Mammary epithelial cell (primary cell): ENCODE results near the gene PFKFB4.

Experiments
- CTCF ChIP-seq, 2 donors: IDR thresholded peaks in 1 of 2; conservative IDR thresholded peaks in 1 of 2; 2 replicates each; pipeline ENCODE4 v1.5.1; 2011 to 2012; ENCODE audit warnings: inconsistent platforms in 2 of 2, low read length in 2 of 2, mild to moderate bottlenecking in 2 of 2, control low read depth in 1 of 2, low read depth in 1 of 2; ENCODE audit not compliant: insufficient read depth in 1 of 2; ENCODE audit errors: extremely low read depth in 1 of 2
- EZH2 ChIP-seq: IDR thresholded peaks from 2 replicates; pipeline ENCODE4 v1.6.1; 2012; ENCODE audit warnings: low read length, inconsistent platforms, borderline replicate concordance

GRCh38 chr3:48555949-48556795 is 431 bp downstream of the PFKFB4 start:
- no peak for TF ChIP-seq EZH2
- no peak for TF ChIP-seq CTCF (conservative IDR thresholded peaks at IDR 0.05 in 1 of 2, IDR thresholded peaks at IDR 0.05 in 1 of 2; ENCODE audit: extremely low read depth in 1 of 2, insufficient read depth in 1 of 2, low read depth in 1 of 2, low read length in 2 of 2)
